ENCODE measurements around the gene NPHP4. TPM values are rescaled to one million over a fixed set of nuclear protein-coding genes. Genes with fewer than 3 reads are reported as not detected.

NPHP4 gene
- total RNA-seq, 1 donor from 2014 or later, result 12.8 TPM

DNA sequence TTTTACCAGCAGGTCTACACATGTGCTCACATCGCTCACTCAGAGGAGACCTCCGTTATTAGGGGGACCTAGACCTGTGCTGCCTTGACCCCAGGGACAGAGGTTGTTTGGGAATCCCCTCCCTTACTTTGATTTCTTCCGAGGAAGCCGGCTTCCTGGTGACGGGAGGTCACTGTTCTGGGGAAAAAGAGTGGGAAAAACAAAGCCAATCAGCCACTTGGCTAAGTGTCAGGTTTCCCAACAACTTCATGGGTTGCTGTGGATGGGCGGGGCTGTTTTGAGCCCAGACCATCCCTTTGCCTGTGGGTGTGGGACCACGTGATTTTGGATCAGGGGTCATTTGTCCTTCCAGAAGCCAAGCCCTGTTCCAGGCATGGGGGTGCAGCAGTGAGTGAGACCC, 46.4 kb upstream of the NPHP4 start:
- TF ChIP-seq, protein P1, sequence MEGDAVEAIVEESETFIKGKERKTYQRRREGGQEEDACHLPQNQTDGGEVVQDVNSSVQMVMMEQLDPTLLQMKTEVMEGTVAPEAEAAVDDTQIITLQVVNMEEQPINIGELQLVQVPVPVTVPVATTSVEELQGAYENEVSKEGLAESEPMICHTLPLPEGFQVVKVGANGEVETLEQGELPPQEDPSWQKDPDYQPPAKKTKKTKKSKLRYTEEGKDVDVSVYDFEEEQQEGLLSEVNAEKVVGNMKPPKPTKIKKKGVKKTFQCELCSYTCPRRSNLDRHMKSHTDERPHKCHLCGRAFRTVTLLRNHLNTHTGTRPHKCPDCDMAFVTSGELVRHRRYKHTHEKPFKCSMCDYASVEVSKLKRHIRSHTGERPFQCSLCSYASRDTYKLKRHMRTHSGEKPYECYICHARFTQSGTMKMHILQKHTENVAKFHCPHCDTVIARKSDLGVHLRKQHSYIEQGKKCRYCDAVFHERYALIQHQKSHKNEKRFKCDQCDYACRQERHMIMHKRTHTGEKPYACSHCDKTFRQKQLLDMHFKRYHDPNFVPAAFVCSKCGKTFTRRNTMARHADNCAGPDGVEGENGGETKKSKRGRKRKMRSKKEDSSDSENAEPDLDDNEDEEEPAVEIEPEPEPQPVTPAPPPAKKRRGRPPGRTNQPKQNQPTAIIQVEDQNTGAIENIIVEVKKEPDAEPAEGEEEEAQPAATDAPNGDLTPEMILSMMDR (IDR thresholded peaks at IDR 0.05), result no peak
- no peak overlapping the region for H3K27ac Mint-ChIP-seq (ENCODE audit: unreplicated experiment)
- H3K27me3 Mint-ChIP-seq (ENCODE audit: unreplicated experiment), result peaks cover 5% of the 10 kb centered on the region
- no peaks in the 10 kb centered on the region for H3K36me3 Mint-ChIP-seq (ENCODE audit: unreplicated experiment)
- H3K4me1 Mint-ChIP-seq (ENCODE audit: unreplicated experiment), result peaks cover 11% of the 10 kb centered on the region
- DNase-seq (ENCODE audit: extremely low spot score, unreplicated experiment), result no peak
- no peak overlapping the region for H3K4me3 Mint-ChIP-seq (ENCODE audit: unreplicated experiment)
- H3K9me3 Mint-ChIP-seq (ENCODE audit: unreplicated experiment), result no peaks in the 10 kb centered on the region

DNA sequence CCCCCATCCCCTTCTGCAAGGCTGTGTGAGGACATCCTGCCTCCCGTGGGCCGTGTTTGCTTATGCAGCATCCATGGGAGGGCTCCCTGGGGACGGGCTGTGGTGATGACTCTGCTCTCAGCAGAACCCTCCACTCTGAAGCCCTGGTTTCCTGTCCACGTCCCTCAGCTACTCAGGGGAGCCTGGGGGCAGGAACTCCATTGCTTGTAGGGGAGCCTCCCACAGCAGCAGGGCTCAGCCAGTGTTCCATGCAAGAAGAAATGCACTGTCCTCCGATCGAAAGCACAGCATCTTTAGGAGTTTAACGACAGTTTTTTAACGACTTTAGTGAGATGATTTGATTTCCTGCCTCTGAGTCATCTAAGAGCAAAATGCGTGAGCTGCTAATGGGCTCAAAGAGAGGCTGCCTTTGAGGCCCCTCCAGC, 45.1 kb upstream of the NPHP4 start:
- TF ChIP-seq, protein P1 (IDR thresholded peaks at IDR 0.05), result no peak
- Mint-ChIP-seq H3K36me3 (ENCODE audit: unreplicated experiment) (no peaks in the 10 kb centered on the region), H3K9me3 (ENCODE audit: unreplicated experiment) (no peaks in the 10 kb centered on the region), H3K27ac (ENCODE audit: unreplicated experiment) (no peak overlapping the region), H3K4me3 (ENCODE audit: unreplicated experiment) (no peak overlapping the region), H3K4me1 (ENCODE audit: unreplicated experiment) (peaks cover 11% of the 10 kb centered on the region), H3K27me3 (ENCODE audit: unreplicated experiment) (peaks cover 7% of the 10 kb centered on the region)
- DNase-seq (ENCODE audit: extremely low spot score, unreplicated experiment), result no peak

DNA sequence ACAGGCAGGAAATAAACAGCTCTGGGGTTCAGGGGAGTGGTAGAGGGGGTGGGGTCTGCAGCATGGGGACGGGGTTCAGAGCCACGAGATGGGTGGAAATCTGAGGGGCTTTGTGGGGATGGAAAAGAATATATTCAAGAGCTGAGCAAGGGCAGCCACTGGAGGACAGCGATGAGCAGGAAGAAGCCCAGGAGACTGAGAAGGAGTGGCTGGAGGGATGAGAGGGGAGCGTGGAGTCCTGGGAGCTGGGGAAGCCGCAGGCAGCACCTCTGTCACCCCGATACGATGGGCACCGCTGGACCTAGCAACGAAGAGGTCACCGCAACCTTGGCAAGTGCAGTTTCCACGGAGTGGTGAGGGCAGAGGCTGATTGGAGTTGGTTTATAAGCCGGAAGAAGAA, 43.5 kb upstream of the NPHP4 start:
- no peaks in the 10 kb centered on the region for H3K9me3 Mint-ChIP-seq (ENCODE audit: unreplicated experiment)
- peaks cover 11% of the 10 kb centered on the region for H3K4me1 Mint-ChIP-seq (ENCODE audit: unreplicated experiment)
- H3K27ac Mint-ChIP-seq (ENCODE audit: unreplicated experiment), result no peak overlapping the region
- no peak for DNase-seq (ENCODE audit: extremely low spot score, unreplicated experiment)
- peaks cover 3% of the 10 kb centered on the region for H3K27me3 Mint-ChIP-seq (ENCODE audit: unreplicated experiment)
- H3K4me3 Mint-ChIP-seq (ENCODE audit: unreplicated experiment), result no peak overlapping the region
- no peaks in the 10 kb centered on the region for H3K36me3 Mint-ChIP-seq (ENCODE audit: unreplicated experiment)
- TF ChIP-seq, protein P1 (IDR thresholded peaks at IDR 0.05), result no peak

DNA sequence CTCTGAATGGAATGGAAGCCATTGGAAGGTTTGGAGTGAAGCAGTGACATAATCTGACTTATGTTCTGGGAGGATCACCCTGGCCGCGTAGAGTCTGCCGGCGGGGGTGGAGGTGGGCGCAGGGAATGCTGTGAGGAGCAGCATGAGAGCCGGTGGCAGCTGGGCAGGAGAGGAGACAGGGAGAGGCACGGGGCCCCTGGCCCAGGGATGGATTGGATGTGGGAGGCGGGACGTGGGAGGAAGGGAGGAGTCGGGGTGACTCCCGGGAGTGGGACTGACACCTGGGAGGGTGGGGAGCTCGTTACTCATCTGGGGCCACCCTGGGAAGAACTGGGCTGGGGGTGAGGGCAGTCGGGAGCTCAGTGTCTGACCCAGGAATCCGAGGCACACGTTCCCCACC, 43.1 kb upstream of the NPHP4 start:
- TF ChIP-seq, protein P1 (IDR thresholded peaks at IDR 0.05), result no peak
- H3K9me3 Mint-ChIP-seq (ENCODE audit: unreplicated experiment), result no peaks in the 10 kb centered on the region
- H3K27ac Mint-ChIP-seq (ENCODE audit: unreplicated experiment), result no peak overlapping the region
- H3K4me3 Mint-ChIP-seq (ENCODE audit: unreplicated experiment), result no peak overlapping the region
- H3K4me1 Mint-ChIP-seq (ENCODE audit: unreplicated experiment), result peaks cover 11% of the 10 kb centered on the region
- H3K36me3 Mint-ChIP-seq (ENCODE audit: unreplicated experiment), result no peaks in the 10 kb centered on the region
- DNase-seq (ENCODE audit: extremely low spot score, unreplicated experiment), result no peak
- H3K27me3 Mint-ChIP-seq (ENCODE audit: unreplicated experiment), result peaks cover 3% of the 10 kb centered on the region

DNA sequence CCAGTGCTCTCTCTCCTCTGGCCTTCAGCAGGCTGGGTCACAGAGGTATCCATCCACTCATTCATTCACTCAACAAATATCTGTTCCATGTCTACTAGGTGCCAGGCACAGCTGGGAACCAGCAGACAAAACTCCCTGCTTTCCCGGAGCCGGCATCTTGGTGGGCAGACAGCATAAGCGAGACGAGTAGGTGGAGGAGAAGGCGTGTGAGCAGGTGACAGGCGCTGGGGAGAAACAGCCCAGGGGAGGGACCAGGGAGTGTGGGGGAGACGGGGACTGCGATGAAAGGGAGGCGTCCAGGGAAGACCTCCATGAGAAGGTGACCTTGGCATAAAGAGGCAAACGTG, 42.5 kb upstream of the NPHP4 start:
- H3K9me3 Mint-ChIP-seq (ENCODE audit: unreplicated experiment), result no peaks in the 10 kb centered on the region
- no peak overlapping the region for H3K4me3 Mint-ChIP-seq (ENCODE audit: unreplicated experiment)
- peaks cover 3% of the 10 kb centered on the region for H3K27me3 Mint-ChIP-seq (ENCODE audit: unreplicated experiment)
- no peak overlapping the region for H3K27ac Mint-ChIP-seq (ENCODE audit: unreplicated experiment)
- no peaks in the 10 kb centered on the region for H3K36me3 Mint-ChIP-seq (ENCODE audit: unreplicated experiment)
- TF ChIP-seq, protein P1 (IDR thresholded peaks at IDR 0.05), result no peak
- peaks cover 11% of the 10 kb centered on the region for H3K4me1 Mint-ChIP-seq (ENCODE audit: unreplicated experiment)
- DNase-seq (ENCODE audit: extremely low spot score, unreplicated experiment), result no peak
